ENCODE measurements around the gene PRKG1. TPM values are rescaled to one million over a fixed set of nuclear protein-coding genes. Genes with fewer than 3 reads are reported as not detected.

PRKG1 gene
- polyA plus RNA-seq, 1 donor (not counting 4 experiments of a cell fraction or from before 2014, with no cell fraction given), result 0.24 TPM

DNA sequence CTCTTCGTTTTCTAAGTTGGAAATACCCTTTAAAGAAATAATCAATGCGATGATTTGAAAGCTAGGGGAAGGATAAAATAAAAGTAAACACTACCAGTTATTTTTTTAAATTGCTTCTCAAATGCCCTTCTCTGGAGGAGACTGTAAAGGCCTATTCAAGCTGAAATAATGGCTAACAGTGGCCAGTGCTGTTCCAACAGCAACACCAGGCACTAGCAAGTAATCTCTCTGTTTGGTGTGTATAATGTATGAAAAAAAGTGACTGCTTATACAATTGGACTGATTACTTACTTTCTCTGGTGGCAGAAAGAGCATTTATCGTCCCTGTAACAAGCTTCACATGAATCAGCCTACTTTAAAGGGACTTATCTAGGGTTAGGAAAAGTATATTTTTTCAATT lies 522.4 kb downstream of the PRKG1 start:
- Histone ChIP-seq H3K4me3 (ENCODE audit: control insufficient read depth in 2 of 3, extremely low read depth in 1 of 3, insufficient read depth in 2 of 3, low read depth in 1 of 3, low read length in 3 of 3) (no peak overlapping the region), H2AFZ (ENCODE audit: control insufficient read depth, low read length) (no peak overlapping the region), H3K9me1 (ENCODE audit: control insufficient read depth, extremely low read depth, insufficient read depth, low read length) (no peaks in the 10 kb centered on the region), H3K27ac (ENCODE audit: control insufficient read depth, insufficient read depth, low read length) (no peak overlapping the region), H3K9me3 (ENCODE audit: control insufficient read depth, low read depth, low read length) (no peaks in the 10 kb centered on the region), H3K79me2 (ENCODE audit: control insufficient read depth, insufficient read depth, low read length) (no peaks in the 10 kb centered on the region), H3K4me1 (ENCODE audit: control insufficient read depth, extremely low read depth, insufficient read depth, low read length) (no peaks in the 10 kb centered on the region), H4K20me1 (ENCODE audit: control insufficient read depth, extremely low read depth, insufficient read depth, low read length) (no peaks in the 10 kb centered on the region), H3K4me2 (ENCODE audit: control insufficient read depth, extremely low read depth, insufficient read depth, low read depth, low read length) (no peak overlapping the region), H3K36me3 (ENCODE audit: control insufficient read depth in 2 of 2, extremely low read depth in 1 of 2, insufficient read depth in 2 of 2, low read length in 2 of 2) (no peaks in the 10 kb centered on the region), H3K27me3 (ENCODE audit: control insufficient read depth, extremely low read depth, insufficient read depth, low read length) (no peaks in the 10 kb centered on the region), H3K9ac (ENCODE audit: control insufficient read depth, extremely low read depth, insufficient read depth, low read length) (no peak overlapping the region)
- no peak for FAIRE-seq
- TF ChIP-seq, protein P1, sequence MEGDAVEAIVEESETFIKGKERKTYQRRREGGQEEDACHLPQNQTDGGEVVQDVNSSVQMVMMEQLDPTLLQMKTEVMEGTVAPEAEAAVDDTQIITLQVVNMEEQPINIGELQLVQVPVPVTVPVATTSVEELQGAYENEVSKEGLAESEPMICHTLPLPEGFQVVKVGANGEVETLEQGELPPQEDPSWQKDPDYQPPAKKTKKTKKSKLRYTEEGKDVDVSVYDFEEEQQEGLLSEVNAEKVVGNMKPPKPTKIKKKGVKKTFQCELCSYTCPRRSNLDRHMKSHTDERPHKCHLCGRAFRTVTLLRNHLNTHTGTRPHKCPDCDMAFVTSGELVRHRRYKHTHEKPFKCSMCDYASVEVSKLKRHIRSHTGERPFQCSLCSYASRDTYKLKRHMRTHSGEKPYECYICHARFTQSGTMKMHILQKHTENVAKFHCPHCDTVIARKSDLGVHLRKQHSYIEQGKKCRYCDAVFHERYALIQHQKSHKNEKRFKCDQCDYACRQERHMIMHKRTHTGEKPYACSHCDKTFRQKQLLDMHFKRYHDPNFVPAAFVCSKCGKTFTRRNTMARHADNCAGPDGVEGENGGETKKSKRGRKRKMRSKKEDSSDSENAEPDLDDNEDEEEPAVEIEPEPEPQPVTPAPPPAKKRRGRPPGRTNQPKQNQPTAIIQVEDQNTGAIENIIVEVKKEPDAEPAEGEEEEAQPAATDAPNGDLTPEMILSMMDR (optimal IDR thresholded peaks at IDR 0.05 in 1 of 3, IDR thresholded peaks at IDR 0.05 in 1 of 3, conservative IDR thresholded peaks at IDR 0.05 in 1 of 3; ENCODE audit: extremely low read depth in 1 of 3, insufficient read depth in 2 of 3, low read length in 3 of 3), result no peak
- TF ChIP-seq EZH2 (IDR thresholded peaks at IDR 0.05; ENCODE audit: low read length), result no peak
- dilution Hi-C loops (cut with MboI; ENCODE audit: extremely low pct_ligation_motif_present, low sequenced_read_pairs), result no loop called here
- DNase-seq (ENCODE audit: low read depth, low spot score), result no peak

DNA sequence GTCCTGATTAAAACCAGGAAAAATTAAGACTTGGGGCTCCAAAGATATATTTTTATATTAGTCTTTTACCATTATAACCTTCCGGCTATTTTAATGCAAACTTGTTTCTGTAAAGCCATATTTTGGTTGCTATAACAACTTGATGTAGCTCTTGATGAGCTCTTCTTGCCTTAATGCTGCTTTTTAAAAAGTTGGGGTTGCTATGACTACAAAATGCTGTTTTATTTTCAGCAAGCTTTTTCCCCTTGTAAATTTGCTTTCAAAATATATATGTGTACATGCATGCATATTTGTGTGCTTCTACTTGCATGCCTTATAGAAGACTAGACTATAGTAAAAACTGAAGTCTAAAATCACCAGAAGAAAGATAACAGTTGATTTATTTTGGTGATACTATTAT lies 525.4 kb downstream of the PRKG1 start:
- no peaks in the 10 kb centered on the region for H3K9me3 ChIP-seq (ENCODE audit: control insufficient read depth, low read depth, low read length)
- H3K27ac ChIP-seq (ENCODE audit: control insufficient read depth, insufficient read depth, low read length), result no peak overlapping the region
- no peak overlapping the region for H3K9ac ChIP-seq (ENCODE audit: control insufficient read depth, extremely low read depth, insufficient read depth, low read length)
- H3K4me1 ChIP-seq (ENCODE audit: control insufficient read depth, extremely low read depth, insufficient read depth, low read length), result no peaks in the 10 kb centered on the region
- H3K79me2 ChIP-seq (ENCODE audit: control insufficient read depth, insufficient read depth, low read length), result no peaks in the 10 kb centered on the region
- no peak overlapping the region for H3K4me2 ChIP-seq (ENCODE audit: control insufficient read depth, extremely low read depth, insufficient read depth, low read depth, low read length)
- no peaks in the 10 kb centered on the region for H3K36me3 ChIP-seq (ENCODE audit: control insufficient read depth in 2 of 2, extremely low read depth in 1 of 2, insufficient read depth in 2 of 2, low read length in 2 of 2)
- no peak for DNase-seq (ENCODE audit: low read depth, low spot score)
- TF ChIP-seq, protein P1 (optimal IDR thresholded peaks at IDR 0.05 in 1 of 3, IDR thresholded peaks at IDR 0.05 in 1 of 3, conservative IDR thresholded peaks at IDR 0.05 in 1 of 3; ENCODE audit: extremely low read depth in 1 of 3, insufficient read depth in 2 of 3, low read length in 3 of 3), result no peak
- TF ChIP-seq EZH2 (IDR thresholded peaks at IDR 0.05; ENCODE audit: low read length), result no peak
- no peak overlapping the region for H3K4me3 ChIP-seq (ENCODE audit: control insufficient read depth in 2 of 3, extremely low read depth in 1 of 3, insufficient read depth in 2 of 3, low read depth in 1 of 3, low read length in 3 of 3)
- no peak overlapping the region for H2AFZ ChIP-seq (ENCODE audit: control insufficient read depth, low read length)
- no peak for FAIRE-seq
- no peaks in the 10 kb centered on the region for H4K20me1 ChIP-seq (ENCODE audit: control insufficient read depth, extremely low read depth, insufficient read depth, low read length)
- dilution Hi-C loops (cut with MboI; ENCODE audit: extremely low pct_ligation_motif_present, low sequenced_read_pairs), result no loop called here
- no peaks in the 10 kb centered on the region for H3K27me3 ChIP-seq (ENCODE audit: control insufficient read depth, extremely low read depth, insufficient read depth, low read length)
- no peaks in the 10 kb centered on the region for H3K9me1 ChIP-seq (ENCODE audit: control insufficient read depth, extremely low read depth, insufficient read depth, low read length)

Data from keratinocyte (primary cell).